HepG2 (cell line): ENCODE results near the gene IFNAR2. TPM values are rescaled to one million over a fixed set of nuclear protein-coding genes. Genes with fewer than 3 reads are reported as not detected.

Source experiments
- ARNT2 ChIP-seq: sonication (generic); formaldehyde crosslinking; IDR thresholded peaks from 2 replicates; pipeline ENCODE4 v1.8.0; 2022; ENCODE audit warnings: mild to moderate bottlenecking, low read depth, missing genetic modification reagents, moderate library complexity
- CTCF ChIP-seq: sonication (generic); formaldehyde crosslinking; IDR thresholded peaks from 2 replicates; pipeline ENCODE4 v1.5.0; 2020; ENCODE audit warnings: mild to moderate bottlenecking, missing genetic modification reagents, moderate library complexity
- FOXO1 ChIP-seq: sonication (generic); formaldehyde crosslinking; IDR thresholded peaks from 2 replicates; pipeline ENCODE4 v1.4.0; 2020; ENCODE audit warnings: missing genetic modification reagents
- GMEB2 ChIP-seq: IDR thresholded peaks from 2 replicates; pipeline ENCODE4 v1.6.1; 2016; ENCODE audit warnings: missing biosample characterization, missing genetic modification reagents, low read depth
- HNF4G ChIP-seq, 2 experiments: sonication (generic) in 1 of 2; formaldehyde crosslinking in 1 of 2; IDR thresholded peaks; 2 replicates each; pipeline versions ENCODE4 v1.4.0 to v1.6.1; 2011 to 2020; ENCODE audit warnings: borderline replicate concordance in 2 of 2, low read depth in 2 of 2, mild to moderate bottlenecking in 2 of 2, low read length in 1 of 2, missing genetic modification reagents in 1 of 2, moderate library complexity in 1 of 2
- KLF13 ChIP-seq: sonication (generic); formaldehyde crosslinking; IDR thresholded peaks from 2 replicates; pipeline ENCODE4 v1.4.0; 2020; ENCODE audit warnings: mild to moderate bottlenecking, missing genetic modification reagents
- MLLT10 ChIP-seq: sonication (generic); formaldehyde crosslinking; IDR thresholded peaks from 2 replicates; pipeline ENCODE4 v1.4.0; 2020; ENCODE audit warnings: missing genetic modification reagents
- MXD1 ChIP-seq: sonication (generic); formaldehyde crosslinking; IDR thresholded peaks from 2 replicates; pipeline ENCODE4 v1.4.0; 2020; ENCODE audit warnings: mild to moderate bottlenecking, missing genetic modification reagents
- NR2F1 ChIP-seq, 2 experiments: fragments of 450-650 bp in 1 of 2; formaldehyde crosslinking in 1 of 2; IDR thresholded peaks; 2 replicates each; pipeline versions ENCODE4 v1.5.0 to v1.6.1; 2016 to 2020; ENCODE audit warnings: mild to moderate bottlenecking in 1 of 2, missing compliant biosample characterization in 1 of 2, missing genetic modification reagents in 1 of 2, moderate library complexity in 1 of 2
- PHB2 ChIP-seq: fragments of 450-650 bp; IDR thresholded peaks from 2 replicates; pipeline ENCODE4 v1.6.1; 2018; ENCODE audit not compliant: partially characterized antibody
- PPARG ChIP-seq: conservative IDR thresholded peaks from 2 replicates; pipeline ENCODE4 v1.6.1; 2016; ENCODE audit warnings: missing biosample characterization, missing genetic modification reagents
- RFXAP ChIP-seq: sonication (generic); formaldehyde crosslinking; IDR thresholded peaks from 2 replicates; pipeline ENCODE4 v1.4.0; 2020; ENCODE audit warnings: missing genetic modification reagents, borderline replicate concordance
- SP4 ChIP-seq: sonication (generic); formaldehyde crosslinking; IDR thresholded peaks from 2 replicates; pipeline ENCODE4 v1.8.1; 2023; ENCODE audit warnings: mild to moderate bottlenecking, missing genetic modification reagents
- SRF ChIP-seq: IDR thresholded peaks from 2 replicates; pipeline ENCODE4 v1.6.1; 2011; ENCODE audit warnings: mild to moderate bottlenecking, low read depth, low read length, moderate library complexity
- ZNF770 ChIP-seq: sonication (generic); formaldehyde crosslinking; IDR thresholded peaks from 2 replicates; pipeline ENCODE4 v1.5.0; 2020; ENCODE audit warnings: mild to moderate bottlenecking, missing genetic modification reagents
- ZNF776 ChIP-seq: sonication (generic); formaldehyde crosslinking; IDR thresholded peaks from 2 replicates; pipeline ENCODE4 v1.4.0; 2020; ENCODE audit warnings: mild to moderate bottlenecking, missing genetic modification reagents
- ZNF792 ChIP-seq: IDR thresholded peaks from 2 replicates; pipeline ENCODE4 v1.6.1; 2016
- ZNF816 ChIP-seq: sonication (generic); formaldehyde crosslinking; IDR thresholded peaks from 2 replicates; pipeline ENCODE4 v1.8.0; 2022; ENCODE audit warnings: missing genetic modification reagents, mild to moderate bottlenecking, borderline replicate concordance
- ZNF878 ChIP-seq: sonication (generic); formaldehyde crosslinking; IDR thresholded peaks from 2 replicates; pipeline ENCODE4 v1.8.1; 2023; ENCODE audit warnings: mild to moderate bottlenecking, missing genetic modification reagents, moderate library complexity
- ZSCAN12 ChIP-seq: sonication (generic); formaldehyde crosslinking; IDR thresholded peaks from 2 replicates; pipeline ENCODE4 v1.9.0; 2021; ENCODE audit warnings: mild to moderate bottlenecking, missing genetic modification reagents
- ZXDC ChIP-seq: sonication (generic); formaldehyde crosslinking; IDR thresholded peaks from 2 replicates; pipeline ENCODE4 v1.5.0; 2020; ENCODE audit warnings: mild to moderate bottlenecking, missing genetic modification reagents
- polyA plus RNA-seq, 8 experiments: library from polyadenylated mRNA; depleted of rRNA in 3 of 8; stranded (reverse) in 7 of 8; unstranded in 1 of 8; fragments of >200 nt; fragmentation: Illumina TruSeq in 4 of 8; extraction: Trizol in 4 of 8; gene quantifications; 2 replicates each; pipeline versions ENCODE4 v1.2.1 to v1.2.3, GENCODE V29; 2011 to 2016; ENCODE audit warnings: low read depth in 4 of 8, missing spikeins in 1 of 8, mixed read lengths in 1 of 8; ENCODE audit not compliant: insufficient read depth in 1 of 8
- total RNA-seq, 5 experiments: library from RNA; depleted of rRNA; stranded (reverse); fragments of >200 nt; fragmentation: Illumina TruSeq; extraction: Trizol; gene quantifications; 2 replicates each; pipeline ENCODE4 v1.2.3, GENCODE V29; 2016; ENCODE audit warnings: low read depth in 1 of 5

Gene IFNAR2
- total and polyA plus RNA-seq, 2 of the 13 experiments (the other 11 are each of a cell fraction or from before 2014, with no cell fraction given) = 5.1 to 24.1 TPM

- TF ChIP-seq KLF13 (CRISPR knock-in tag) (no peak), GMEB2 (CRISPR knock-in tag) (no peak), ZNF776 (no peak), MLLT10 (CRISPR knock-in tag) (no peak), ZNF770 (CRISPR knock-in tag) (no peak), CTCF (CRISPR knock-in tag) (no peak), HNF4G (IDR thresholded peaks at IDR 0.05; ENCODE audit: borderline replicate concordance, low read depth, low read length) (peak; percentile 89), HNF4G (CRISPR knock-in tag; IDR thresholded peaks at IDR 0.05; ENCODE audit: borderline replicate concordance, low read depth) (peak; percentile 60; the same call in 1 of the 2 replicates), ZSCAN12 (CRISPR knock-in tag) (no peak), ZXDC (CRISPR knock-in tag) (no peak), SP4 (CRISPR knock-in tag) (no peak), PPARG (CRISPR knock-in tag) (0 out of 2 replicates have a peak, but pooled peaks have one; percentile 17), ZNF816 (CRISPR knock-in tag) (no peak), SRF (no peak), MXD1 (CRISPR knock-in tag) (no peak), RFXAP (CRISPR knock-in tag) (no peak), ZNF878 (CRISPR knock-in tag) (no peak), ZNF792 (CRISPR knock-in tag) (no peak), NR2F1 (CRISPR knock-in tag; IDR thresholded peaks at IDR 0.05) (no peak), PHB2 (no peak), FOXO1 (CRISPR knock-in tag) (peak; percentile 14; the same call in 1 of the 2 replicates), ARNT2 (CRISPR knock-in tag) (no peak)
Measured at GRCh38 chr21:33245289-33245918, 15.7 kb downstream of the IFNAR2 start (continued).
